SW 1271 (cell line): Measurements from ENCODE around the gene KDELR1.
A peak's percentile ranks its signal among the peaks of the same experiment; 100 is the strongest.

Source experiments
- DNase-seq, 2 experiments: peaks; one replicate each; lab custom pipeline; 2025; lab: John Stamatoyannopoulos, UW

The KDELR1 gene

GRCh38 chr19:48391100-48392005, at the start of gene KDELR1:
KDELR1 (minus strand) TSS chr19:48391551; CDS start chr19:48391358, 193 bp downstream.
- DNase-seq: peak in 1 of 2 experiments; percentile 53

GRCh38 chr19:48436586-48436985, 45.2 kb upstream of the KDELR1 start:
- DNase-seq: no peak

GRCh38 chr19:48433337-48433736, 42.0 kb upstream of the KDELR1 start:
- DNase-seq: no peak

- no peak for DNase-seq
These were observed 37.3 kb upstream of the KDELR1 start for GRCh38 chr19:48428670-48429069.

- DNase-seq: no peak
These were observed 33.4 kb upstream of the KDELR1 start for GRCh38 chr19:48424694-48425219.

GRCh38 chr19:48421548-48421947, 30.2 kb upstream of the KDELR1 start:
- DNase-seq: no peak

GRCh38 chr19:48419158-48419920, 28.0 kb upstream of the KDELR1 start:
- peak in 1 of 2 experiments; percentile 21 for DNase-seq

- DNase-seq: no peak
These were observed 27.1 kb upstream of the KDELR1 start for GRCh38 chr19:48418317-48419064.

GRCh38 chr19:48417421-48417820, 26.1 kb upstream of the KDELR1 start:
- no peak for DNase-seq

- DNase-seq: no peak
These were observed 24.5 kb upstream of the KDELR1 start for GRCh38 chr19:48415806-48416221.

- peak; percentile 30 to 44 for DNase-seq
These were observed 24.0 kb upstream of the KDELR1 start for GRCh38 chr19:48415395-48415794.

GRCh38 chr19:48413879-48414587, 22.7 kb upstream of the KDELR1 start:
- peak in 1 of 2 experiments; percentile 22 for DNase-seq

GRCh38 chr19:48405850-48406249, 14.5 kb upstream of the KDELR1 start:
- no peak for DNase-seq

- no peak for DNase-seq
These were observed 13.8 kb upstream of the KDELR1 start for GRCh38 chr19:48405010-48405659.

- DNase-seq: peak in 1 of 2 experiments; percentile 65
These were observed 12.3 kb upstream of the KDELR1 start for GRCh38 chr19:48403606-48404005.

GRCh38 chr19:48401287-48401686, 9.9 kb upstream of the KDELR1 start:
- no peak for DNase-seq

GRCh38 chr19:48400018-48400742, 8.8 kb upstream of the KDELR1 start:
- DNase-seq: peak in 1 of 2 experiments; percentile 59

GRCh38 chr19:48398375-48399235, 7.3 kb upstream of the KDELR1 start:
- DNase-seq: peak; percentile 39 to 71

GRCh38 chr19:48398102-48398374, 6.7 kb upstream of the KDELR1 start:
- no peak for DNase-seq
